Measurements from ENCODE around the gene POLR2B. TPM values are rescaled to one million over a fixed set of nuclear protein-coding genes. Genes with fewer than 3 reads are reported as not detected.

Gene POLR2B
- total RNA-seq, 1 experiment from 2014 or later: 108 TPM

DNA sequence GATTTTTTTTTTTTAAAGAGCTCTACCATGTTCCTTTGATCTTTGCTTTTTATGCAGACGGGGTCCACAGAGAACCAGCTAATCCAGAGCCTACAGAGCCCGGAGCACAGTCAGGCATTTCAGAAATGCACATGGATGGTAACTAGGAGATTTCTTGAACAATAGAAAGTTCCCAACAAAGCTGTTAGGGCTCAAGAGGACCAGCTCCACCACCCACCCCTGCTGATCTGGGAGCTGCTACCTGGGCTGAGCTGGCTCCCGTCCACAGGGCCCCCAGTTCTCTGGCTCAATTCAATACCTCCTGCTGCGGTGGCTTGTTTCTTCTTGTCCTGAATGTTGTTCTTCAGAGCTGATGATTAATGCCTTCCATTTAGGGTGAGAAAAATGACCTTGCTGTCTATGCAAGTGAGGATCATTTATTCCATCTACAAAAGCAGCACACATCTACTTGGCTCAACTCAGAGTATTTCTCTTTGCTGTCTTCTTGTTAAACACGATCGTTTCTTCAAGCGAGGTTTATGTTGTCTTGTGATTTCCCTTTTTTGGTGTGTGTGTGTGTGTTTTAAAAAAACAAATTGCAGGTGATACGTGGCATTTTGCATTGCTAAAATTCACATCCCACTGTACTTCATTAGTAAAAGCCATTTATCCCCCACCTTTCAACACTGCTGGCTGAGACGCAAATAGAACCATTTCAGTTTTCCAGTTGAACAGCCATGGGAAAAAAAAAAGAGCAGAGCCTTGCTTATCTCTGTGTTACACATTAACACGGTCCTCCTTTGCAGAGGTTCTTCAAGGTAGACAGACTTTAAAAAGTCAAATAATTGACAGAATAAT, 100.2 kb downstream of the POLR2B start:
- H3K27ac Mint-ChIP-seq: peak overlapping the region; percentile 70 to 93 (median 70); a peak in 6 of 7 replicates

More for the DNA sequence above, 100.2 kb downstream of the POLR2B start:
- Histone ChIP-seq H2BK20ac (ENCODE audit: low read depth, low read length, poor library complexity, severe bottlenecking) (peak overlapping the region; percentile 78), H4K8ac (replicated peaks; ENCODE audit: insufficient read length, low read depth, low read length) (no peak overlapping the region), H2AFZ (ENCODE audit: low read length) (no peak overlapping the region), H4K20me1 (ENCODE audit: control insufficient read depth, insufficient read depth, insufficient read length) (no peaks in the 10 kb centered on the region), H4K5ac (ENCODE audit: insufficient read length, low read depth, low read length) (no peak overlapping the region), H3K79me2 (ENCODE audit: insufficient read depth, low read length) (no peaks in the 10 kb centered on the region), H2BK5ac (ENCODE audit: insufficient read length, low read length) (no peak overlapping the region), H2BK120ac (ENCODE audit: low read depth, low read length, poor library complexity, severe bottlenecking) (no peak overlapping the region), H3K27me3 (ENCODE audit: insufficient read depth, low read length) (no peaks in the 10 kb centered on the region), H3K9me3 (ENCODE audit: control insufficient read depth, low read depth, low read length) (no peaks in the 10 kb centered on the region), H3K9ac (ENCODE audit: extremely low read depth, insufficient read length, low read length) (no peak overlapping the region), H3K18ac (ENCODE audit: insufficient read length, low read depth, low read length) (no peak overlapping the region), H3K56ac (ENCODE audit: insufficient read length, low read depth, low read length) (no peak overlapping the region), H3K23ac (ENCODE audit: insufficient read length, low read depth, low read length) (no peak overlapping the region), H2BK15ac (ENCODE audit: low read depth, low read length) (no peak overlapping the region), H2AK5ac (ENCODE audit: insufficient read length, low read length) (no peak overlapping the region), H3K4me1 (ENCODE audit: insufficient read depth, low read length) (peaks cover 9% of the 10 kb centered on the region), H3K23me2 (ENCODE audit: insufficient read length, low read depth, low read length, poor library complexity, severe bottlenecking) (no peaks in the 10 kb centered on the region), H3K79me1 (ENCODE audit: insufficient read depth, low read depth, low read length, poor library complexity, severe bottlenecking) (no peaks in the 10 kb centered on the region), H3K14ac (ENCODE audit: insufficient read depth, low read length) (no peak overlapping the region), H3K27ac (ENCODE audit: insufficient read length, low read depth, low read length) (peak overlapping the region; percentile 36), H4K91ac (ENCODE audit: insufficient read length, low read depth, low read length) (no peak overlapping the region), H3T11ph (ENCODE audit: low read length) (peak overlapping the region; percentile 70), H3K4me2 (ENCODE audit: insufficient read depth, insufficient read length, low read length) (peak overlapping the region; percentile 2), H2BK12ac (ENCODE audit: insufficient read length, low read depth, low read length) (no peak overlapping the region), H3K4ac (ENCODE audit: low read depth, low read length) (no peak overlapping the region)
- H3K4me1 Mint-ChIP-seq: peaks cover 32 to 43% of the 10 kb centered on the region in 2 experiments
- H3K27me3 Mint-ChIP-seq (ENCODE audit: low read depth): peaks cover 6% of the 10 kb centered on the region
- no peak overlapping the region for H3K4me3 Mint-ChIP-seq
- no CpG with 5 or more reads among the region's 10 CpGs for WGBS (ENCODE audit: extremely low coverage, insufficient read length, low lambda C conversion rate)
- TF ChIP-seq, protein P1, sequence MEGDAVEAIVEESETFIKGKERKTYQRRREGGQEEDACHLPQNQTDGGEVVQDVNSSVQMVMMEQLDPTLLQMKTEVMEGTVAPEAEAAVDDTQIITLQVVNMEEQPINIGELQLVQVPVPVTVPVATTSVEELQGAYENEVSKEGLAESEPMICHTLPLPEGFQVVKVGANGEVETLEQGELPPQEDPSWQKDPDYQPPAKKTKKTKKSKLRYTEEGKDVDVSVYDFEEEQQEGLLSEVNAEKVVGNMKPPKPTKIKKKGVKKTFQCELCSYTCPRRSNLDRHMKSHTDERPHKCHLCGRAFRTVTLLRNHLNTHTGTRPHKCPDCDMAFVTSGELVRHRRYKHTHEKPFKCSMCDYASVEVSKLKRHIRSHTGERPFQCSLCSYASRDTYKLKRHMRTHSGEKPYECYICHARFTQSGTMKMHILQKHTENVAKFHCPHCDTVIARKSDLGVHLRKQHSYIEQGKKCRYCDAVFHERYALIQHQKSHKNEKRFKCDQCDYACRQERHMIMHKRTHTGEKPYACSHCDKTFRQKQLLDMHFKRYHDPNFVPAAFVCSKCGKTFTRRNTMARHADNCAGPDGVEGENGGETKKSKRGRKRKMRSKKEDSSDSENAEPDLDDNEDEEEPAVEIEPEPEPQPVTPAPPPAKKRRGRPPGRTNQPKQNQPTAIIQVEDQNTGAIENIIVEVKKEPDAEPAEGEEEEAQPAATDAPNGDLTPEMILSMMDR (conservative IDR thresholded peaks at IDR 0.05): no peak
- H3K9me3 Mint-ChIP-seq: no peaks in the 10 kb centered on the region; a peak in 2 of 5 replicates
- peak; percentile 80 for DNase-seq
- no peaks in the 10 kb centered on the region for H3K36me3 Mint-ChIP-seq (ENCODE audit: insufficient read depth in 1 of 3, low read depth in 3 of 3)

Other genes starting within 250 kb of the POLR2B start
- 0.44 and 1.8 TPM in 2 replicates for gene SPINK2, start 157.2 kb upstream of the POLR2B start, total RNA-seq (2021)
- gene REST, start 71.0 kb upstream of the POLR2B start, total RNA-seq (2021): 98.1 and 98.7 TPM in 2 replicates
- gene NOA1, start 1.3 kb upstream of the POLR2B start, total RNA-seq (2021): 22.2 and 22.8 TPM in 2 replicates
- gene IGFBP7, start 131.5 kb downstream of the POLR2B start, total RNA-seq (2021): 0.37 and 0.42 TPM in 2 replicates

Data from H9 (cell line).